ENCODE data around the gene ARMC2.

DNA sequence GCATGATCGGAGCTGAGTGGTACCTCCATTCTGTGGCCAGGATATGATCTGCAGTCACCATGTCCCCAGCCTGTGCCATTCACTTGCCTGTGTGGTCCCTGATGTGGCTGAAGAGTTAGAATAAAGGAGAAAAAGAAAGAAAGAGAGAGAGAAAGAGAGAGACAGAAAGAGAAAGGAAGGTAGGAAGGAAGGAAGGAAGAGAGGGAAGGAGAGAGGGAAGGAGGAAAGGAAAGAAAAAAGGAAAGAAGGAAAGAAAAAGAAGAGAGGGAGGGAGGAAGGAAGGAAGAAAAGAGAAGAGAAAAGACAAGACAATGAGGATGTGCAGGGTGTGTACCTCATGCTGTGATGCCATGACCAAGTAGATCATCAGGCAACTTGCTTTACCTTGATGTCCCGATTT, 22.1 kb downstream of the ARMC2 start:
- TF ChIP-seq POLR2A (IDR thresholded peaks at IDR 0.05) (no peak), POLR2AphosphoS5 (IDR thresholded peaks at IDR 0.05) (no peak)
- TF ChIP-seq, protein P1, sequence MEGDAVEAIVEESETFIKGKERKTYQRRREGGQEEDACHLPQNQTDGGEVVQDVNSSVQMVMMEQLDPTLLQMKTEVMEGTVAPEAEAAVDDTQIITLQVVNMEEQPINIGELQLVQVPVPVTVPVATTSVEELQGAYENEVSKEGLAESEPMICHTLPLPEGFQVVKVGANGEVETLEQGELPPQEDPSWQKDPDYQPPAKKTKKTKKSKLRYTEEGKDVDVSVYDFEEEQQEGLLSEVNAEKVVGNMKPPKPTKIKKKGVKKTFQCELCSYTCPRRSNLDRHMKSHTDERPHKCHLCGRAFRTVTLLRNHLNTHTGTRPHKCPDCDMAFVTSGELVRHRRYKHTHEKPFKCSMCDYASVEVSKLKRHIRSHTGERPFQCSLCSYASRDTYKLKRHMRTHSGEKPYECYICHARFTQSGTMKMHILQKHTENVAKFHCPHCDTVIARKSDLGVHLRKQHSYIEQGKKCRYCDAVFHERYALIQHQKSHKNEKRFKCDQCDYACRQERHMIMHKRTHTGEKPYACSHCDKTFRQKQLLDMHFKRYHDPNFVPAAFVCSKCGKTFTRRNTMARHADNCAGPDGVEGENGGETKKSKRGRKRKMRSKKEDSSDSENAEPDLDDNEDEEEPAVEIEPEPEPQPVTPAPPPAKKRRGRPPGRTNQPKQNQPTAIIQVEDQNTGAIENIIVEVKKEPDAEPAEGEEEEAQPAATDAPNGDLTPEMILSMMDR (IDR thresholded peaks at IDR 0.05) = no peak
